SU-DHL-6 (cell line): ENCODE data around the gene MOB3B.

Source experiments
- CTCF ChIP-seq: fragments of 200-600 bp; sonication (generic); IDR thresholded peaks from one replicate; pipeline ENCODE4 v1.5.1; 2017; ENCODE audit warnings: antibody characterized with exemption, mild to moderate bottlenecking, low read length, moderate library complexity; ENCODE audit not compliant: insufficient read depth, poor library complexity, severe bottlenecking
- EZH2phosphoT487 ChIP-seq: fragments of 200-600 bp; sonication (generic), shearing (Covaris generic); conservative IDR thresholded peaks from 2 replicates; pipeline ENCODE4 v1.6.1; 2018; ENCODE audit warnings: mild to moderate bottlenecking, antibody characterized with exemption, low read length, moderate library complexity, mixed read lengths

GRCh38 chr9:27382975-27383374 lies 146.6 kb downstream of the MOB3B start:
- TF ChIP-seq CTCF (no peak), EZH2phosphoT487 (no peak)
